Stimulated activated CD8-positive, alpha-beta memory T cell treated with anti-CD3 and anti-CD28 coated beads, Interleukin-15, amount 100 ng/mL, for 48 hours (primary cell): Measurements from ENCODE around the gene OPALIN.
"Not testable (repeated sequence)": the region's sequence is repeated elsewhere in the genome, so short reads cannot be mapped to it uniquely, and the experiment has no call there.

ENCODE experiments used
- DNase-seq, 2 donors: peaks; one replicate each; pipeline ENCODE4 v3.0.0-alpha.2; 2020; ENCODE audit warnings: low read depth in 2 of 2

The OPALIN gene

GRCh38 chr10:96338279-96338925 is 20.4 kb downstream of the OPALIN start:
- no peak for DNase-seq

- no peak for DNase-seq
Observed at GRCh38 chr10:96337106-96337505, 21.7 kb downstream of the OPALIN start.

- DNase-seq: no peak
Observed at GRCh38 chr10:96334616-96335526, 23.9 kb downstream of the OPALIN start.

- no peak for DNase-seq
Observed at GRCh38 chr10:96333101-96333500, 25.7 kb downstream of the OPALIN start.

GRCh38 chr10:96327462-96327861 is 31.3 kb downstream of the OPALIN start:
- no peak for DNase-seq

- DNase-seq: no peak
Observed at GRCh38 chr10:96325719-96326373, 33.0 kb downstream of the OPALIN start.

- no peak for DNase-seq
Observed at GRCh38 chr10:96324447-96324846, 34.4 kb downstream of the OPALIN start.

GRCh38 chr10:96322275-96322674 is 36.5 kb downstream of the OPALIN start:
- no peak for DNase-seq

- DNase-seq: no peak
Observed at GRCh38 chr10:96321822-96322221, 37.0 kb downstream of the OPALIN start.

GRCh38 chr10:96319754-96320474 is 38.9 kb downstream of the OPALIN start:
- no peak for DNase-seq

- DNase-seq: no peak
Observed at GRCh38 chr10:96317067-96317833, 41.6 kb downstream of the OPALIN start.

GRCh38 chr10:96313344-96313743 is 45.5 kb downstream of the OPALIN start:
- no peak for DNase-seq

- no peak for DNase-seq
Observed at GRCh38 chr10:96311180-96311715, 47.6 kb downstream of the OPALIN start.

GRCh38 chr10:96310321-96310669 is 48.5 kb downstream of the OPALIN start:
- DNase-seq: no peak

GRCh38 chr10:96309628-96310320 is 49.0 kb downstream of the OPALIN start:
- no peak for DNase-seq

- DNase-seq: not testable (repeated sequence)
Observed at GRCh38 chr10:96308854-96309253, 49.9 kb downstream of the OPALIN start.

GRCh38 chr10:96306516-96306915 is 52.3 kb downstream of the OPALIN start:
- no peak for DNase-seq

GRCh38 chr10:96305019-96305418 is 53.8 kb downstream of the OPALIN start:
- DNase-seq: peak in 1 of 2 donors; percentile 3

GRCh38 chr10:96304230-96304629 is 54.6 kb downstream of the OPALIN start, which contains the start of gene DNTT:
DNTT (plus strand) TSS chr10:96304434; CDS start chr10:96304498, 64 bp downstream.
- no peak for DNase-seq

- DNase-seq: no peak
Observed at GRCh38 chr10:96301616-96302015, 57.2 kb downstream of the OPALIN start.
